GM20000 (cell line): ENCODE data around the gene CTSF.
"Not testable (repeated sequence)": the region's sequence is repeated elsewhere in the genome, so short reads cannot be mapped to it uniquely, and the experiment has no call there.

Experiments used
- DNase-seq: peaks from one replicate; pipeline ENCODE4 v3.0.0; 2012; ENCODE audit warnings: low spot score
- TF ChIP-seq, protein P1 (sequence below): IDR thresholded peaks from 2 replicates; pipeline ENCODE4 v1.5.1; 2012; ENCODE audit warnings: mild to moderate bottlenecking, control low read depth; ENCODE audit errors: extremely low read depth, missing control alignments

CTSF gene

DNA sequence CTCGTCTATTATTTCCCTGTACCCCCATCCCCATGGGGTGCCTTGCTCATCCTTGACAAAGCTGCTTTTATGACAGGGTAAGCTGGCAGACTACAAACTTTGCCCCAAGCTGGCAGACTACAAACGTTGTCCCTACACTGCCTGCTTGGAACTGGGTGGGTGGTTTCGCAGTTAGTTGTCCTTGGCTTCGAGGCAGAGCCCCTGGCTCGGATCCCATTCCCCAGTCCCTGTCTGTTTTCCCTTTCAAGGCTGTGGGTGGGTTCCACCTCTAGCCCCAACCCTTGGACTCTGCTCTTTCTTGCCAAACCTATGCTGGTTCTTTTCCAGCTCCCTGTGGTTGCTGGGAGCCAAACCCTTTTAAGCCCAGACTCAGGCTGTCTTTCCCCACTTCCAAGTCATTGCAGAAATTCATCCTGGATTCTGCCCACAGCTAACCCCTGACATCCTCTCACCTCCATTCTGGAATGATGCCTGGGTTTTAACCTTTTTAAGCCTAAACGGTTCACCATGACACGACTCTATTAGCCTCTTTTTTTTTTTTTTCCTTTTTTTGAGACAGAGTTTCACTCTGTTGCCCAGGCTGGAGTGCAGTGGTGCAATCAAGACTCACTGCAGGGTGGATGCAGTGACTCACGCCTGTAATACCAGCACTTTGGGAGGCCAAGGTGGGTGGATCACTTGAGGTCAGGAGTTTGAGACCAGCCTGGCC lies 38.9 kb upstream of the CTSF start:
- TF ChIP-seq, protein P1, sequence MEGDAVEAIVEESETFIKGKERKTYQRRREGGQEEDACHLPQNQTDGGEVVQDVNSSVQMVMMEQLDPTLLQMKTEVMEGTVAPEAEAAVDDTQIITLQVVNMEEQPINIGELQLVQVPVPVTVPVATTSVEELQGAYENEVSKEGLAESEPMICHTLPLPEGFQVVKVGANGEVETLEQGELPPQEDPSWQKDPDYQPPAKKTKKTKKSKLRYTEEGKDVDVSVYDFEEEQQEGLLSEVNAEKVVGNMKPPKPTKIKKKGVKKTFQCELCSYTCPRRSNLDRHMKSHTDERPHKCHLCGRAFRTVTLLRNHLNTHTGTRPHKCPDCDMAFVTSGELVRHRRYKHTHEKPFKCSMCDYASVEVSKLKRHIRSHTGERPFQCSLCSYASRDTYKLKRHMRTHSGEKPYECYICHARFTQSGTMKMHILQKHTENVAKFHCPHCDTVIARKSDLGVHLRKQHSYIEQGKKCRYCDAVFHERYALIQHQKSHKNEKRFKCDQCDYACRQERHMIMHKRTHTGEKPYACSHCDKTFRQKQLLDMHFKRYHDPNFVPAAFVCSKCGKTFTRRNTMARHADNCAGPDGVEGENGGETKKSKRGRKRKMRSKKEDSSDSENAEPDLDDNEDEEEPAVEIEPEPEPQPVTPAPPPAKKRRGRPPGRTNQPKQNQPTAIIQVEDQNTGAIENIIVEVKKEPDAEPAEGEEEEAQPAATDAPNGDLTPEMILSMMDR, result no peak
- DNase-seq, result no peak

- not testable (repeated sequence) for DNase-seq
These were observed 38.2 kb upstream of the CTSF start for GRCh38 chr11:66606608-66607007.

GRCh38 chr11:66604155-66604554 lies 35.7 kb upstream of the CTSF start:
- DNase-seq, result no peak

GRCh38 chr11:66603072-66603471 lies 34.7 kb upstream of the CTSF start:
- TF ChIP-seq, protein P1, result no peak

More at GRCh38 chr11:66604155-66604554, 35.7 kb upstream of the CTSF start:
- TF ChIP-seq, protein P1, result no peak

GRCh38 chr11:66600631-66601233 lies 32.3 kb upstream of the CTSF start:
- no peak for DNase-seq
- TF ChIP-seq, protein P1, result no peak

More at GRCh38 chr11:66603072-66603471, 34.7 kb upstream of the CTSF start:
- no peak for DNase-seq

GRCh38 chr11:66600219-66600618 lies 31.8 kb upstream of the CTSF start:
- TF ChIP-seq, protein P1, result no peak
- DNase-seq, result no peak

- DNase-seq, result no peak
- TF ChIP-seq, protein P1, result no peak
These were observed 30.6 kb upstream of the CTSF start for GRCh38 chr11:66598993-66599392.

DNA sequence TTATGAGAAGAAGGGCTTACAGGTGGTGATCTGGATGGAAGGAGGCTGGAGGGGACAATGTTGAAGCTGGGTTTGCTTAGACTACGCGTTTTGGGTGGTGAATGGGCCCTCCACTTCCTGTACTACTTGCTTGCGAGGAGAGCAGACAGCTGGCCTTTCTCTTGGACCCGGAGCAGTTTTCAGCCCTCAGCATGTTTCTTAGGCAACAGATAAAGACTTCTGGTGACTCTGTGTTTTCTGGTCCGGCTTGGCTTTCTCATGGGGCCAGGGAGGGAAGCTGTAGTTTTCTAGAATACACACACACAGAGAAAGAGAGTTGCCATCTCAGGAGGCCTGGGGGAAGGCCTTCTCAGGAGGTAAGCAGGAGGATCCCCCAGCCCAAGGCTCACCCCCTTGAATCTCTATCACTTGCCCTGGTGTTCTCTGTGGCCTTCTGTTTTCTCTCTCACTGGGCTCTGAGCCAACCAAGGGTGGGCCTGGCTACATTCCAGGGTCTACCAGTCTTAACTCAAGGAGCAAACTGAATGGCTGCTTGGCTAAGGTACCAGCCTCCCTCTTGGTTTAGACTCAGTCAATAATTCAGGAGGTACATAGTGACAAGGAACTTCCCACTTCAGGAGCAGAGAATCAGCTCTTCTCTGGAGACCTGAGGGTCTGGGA lies 27.0 kb upstream of the CTSF start:
- DNase-seq, result no peak
- TF ChIP-seq, protein P1, result no peak
